H9 (cell line): ENCODE measurements around the gene ANGPTL4. TPM values are rescaled to one million over a fixed set of nuclear protein-coding genes. Genes with fewer than 3 reads are reported as not detected.

Source experiments
- DNase-seq: peaks from one replicate; pipeline ENCODE4 v3.0.0-alpha.2; 2017
- H2AFZ ChIP-seq: one replicate; pipeline ENCODE4 v1.6.1; 2013; ENCODE audit warnings: mild to moderate bottlenecking, low read length, control low read depth, moderate library complexity
- H2AK5ac ChIP-seq: 2 replicates; pipeline ENCODE4 v1.6.1; 2013; ENCODE audit warnings: low read length, control low read depth, mixed read lengths; ENCODE audit not compliant: insufficient read length
- H2BK120ac ChIP-seq: one replicate; pipeline ENCODE4 v1.6.1; 2013; ENCODE audit warnings: low read depth, mild to moderate bottlenecking, low read length, control low read depth, inconsistent platforms; ENCODE audit not compliant: poor library complexity, severe bottlenecking
- H2BK12ac ChIP-seq: 2 replicates; pipeline ENCODE4 v1.6.1; 2013; ENCODE audit warnings: low read length, control low read depth, mixed read lengths, low read depth; ENCODE audit not compliant: insufficient read length
- H2BK15ac ChIP-seq: 2 replicates; pipeline ENCODE4 v1.6.1; 2013; ENCODE audit warnings: low read depth, low read length, control low read depth
- H2BK20ac ChIP-seq: one replicate; pipeline ENCODE4 v1.6.1; 2013; ENCODE audit warnings: low read depth, mild to moderate bottlenecking, low read length, control low read depth, inconsistent platforms; ENCODE audit not compliant: poor library complexity, severe bottlenecking
- H2BK5ac ChIP-seq: 2 replicates; pipeline ENCODE4 v1.6.1; 2013; ENCODE audit warnings: low read length, control low read depth, mixed read lengths; ENCODE audit not compliant: insufficient read length
- H3K14ac ChIP-seq: 2 replicates; pipeline ENCODE4 v1.6.1; 2013; ENCODE audit warnings: low read length, control low read depth; ENCODE audit not compliant: insufficient read depth
- H3K18ac ChIP-seq: 2 replicates; pipeline ENCODE4 v1.6.1; 2013; ENCODE audit warnings: low read depth, mild to moderate bottlenecking, mixed read lengths, low read length, control low read depth; ENCODE audit not compliant: insufficient read length
- H3K23ac ChIP-seq: 2 replicates; pipeline ENCODE4 v1.6.1; 2013; ENCODE audit warnings: low read length, control low read depth, mixed read lengths, low read depth; ENCODE audit not compliant: insufficient read length
- H3K23me2 ChIP-seq: 2 replicates; pipeline ENCODE4 v1.6.1; 2013; ENCODE audit warnings: low read depth, mild to moderate bottlenecking, mixed read lengths, low read length, control low read depth; ENCODE audit not compliant: insufficient read length, poor library complexity, severe bottlenecking
- H3K27ac ChIP-seq: 2 replicates; pipeline ENCODE4 v1.5.1; 2013; ENCODE audit warnings: low read length, control low read depth, mixed read lengths, low read depth; ENCODE audit not compliant: insufficient read length
- H3K27me3 ChIP-seq: 2 replicates; pipeline ENCODE4 v1.6.1; 2013; ENCODE audit warnings: low read length, control low read depth, inconsistent platforms; ENCODE audit not compliant: insufficient read depth
- H3K4ac ChIP-seq: 2 replicates; pipeline ENCODE4 v1.6.1; 2013; ENCODE audit warnings: low read depth, mild to moderate bottlenecking, control low read depth, inconsistent platforms, low read length, moderate library complexity
- H3K4me1 ChIP-seq: 2 replicates; pipeline ENCODE4 v1.6.1; 2013; ENCODE audit warnings: low read length, control low read depth, inconsistent platforms; ENCODE audit not compliant: insufficient read depth
- H3K4me2 ChIP-seq: 2 replicates; pipeline ENCODE4 v1.6.1; 2013; ENCODE audit warnings: low read length, control low read depth, mixed read lengths; ENCODE audit not compliant: insufficient read length, insufficient read depth
- H3K56ac ChIP-seq: 2 replicates; pipeline ENCODE4 v1.6.1; 2013; ENCODE audit warnings: low read depth, mild to moderate bottlenecking, mixed read lengths, low read length, control low read depth; ENCODE audit not compliant: insufficient read length
- H3K79me1 ChIP-seq: 2 replicates; pipeline ENCODE4 v1.6.1; 2013; ENCODE audit warnings: low read depth, mild to moderate bottlenecking, moderate library complexity, low read length, control low read depth, inconsistent platforms; ENCODE audit not compliant: insufficient read depth, poor library complexity, severe bottlenecking
- H3K79me2 ChIP-seq: 2 replicates; pipeline ENCODE4 v1.6.1; 2013; ENCODE audit warnings: low read length, control low read depth, inconsistent platforms; ENCODE audit not compliant: insufficient read depth
- H3K9ac ChIP-seq: 2 replicates; pipeline ENCODE4 v1.6.1; 2013; ENCODE audit warnings: low read length, control low read depth, mixed read lengths; ENCODE audit not compliant: insufficient read length; ENCODE audit errors: extremely low read depth
- H3K9me3 ChIP-seq: one replicate; pipeline ENCODE4 v1.6.1; 2013; ENCODE audit warnings: low read depth, low read length, inconsistent platforms; ENCODE audit not compliant: control insufficient read depth
- H3T11ph ChIP-seq: one replicate; pipeline ENCODE4 v1.6.1; 2013; ENCODE audit warnings: mild to moderate bottlenecking, low read length, control low read depth, inconsistent platforms
- H4K20me1 ChIP-seq: one replicate; pipeline ENCODE4 v1.6.1; 2013; ENCODE audit not compliant: control insufficient read depth, insufficient read length, insufficient read depth
- H4K5ac ChIP-seq: 2 replicates; pipeline ENCODE4 v1.6.1; 2013; ENCODE audit warnings: low read depth, mild to moderate bottlenecking, mixed read lengths, low read length, control low read depth; ENCODE audit not compliant: insufficient read length
- H4K8ac ChIP-seq: replicated peaks from 2 replicates; pipeline ENCODE4 v1.6.1; 2013; ENCODE audit warnings: low read length, control low read depth, mixed read lengths, low read depth; ENCODE audit not compliant: insufficient read length
- H4K91ac ChIP-seq: 2 replicates; pipeline ENCODE4 v1.6.1; 2013; ENCODE audit warnings: low read depth, mild to moderate bottlenecking, moderate library complexity, mixed read lengths, low read length, control low read depth; ENCODE audit not compliant: insufficient read length
- H3K27ac Mint-ChIP-seq, 3 experiments: 2 replicates in 2 of 3; 3 replicates in 1 of 3; pipeline ENCODE4 v1.8.0; 2020 to 2021; ENCODE audit warnings: mixed read lengths in 3 of 3, mild to moderate bottlenecking in 1 of 3, moderate library complexity in 1 of 3
- H3K27me3 Mint-ChIP-seq: 2 replicates; pipeline ENCODE4 v1.8.0; 2021; ENCODE audit warnings: low read depth, mild to moderate bottlenecking, moderate library complexity, mixed read lengths
- H3K36me3 Mint-ChIP-seq, 3 experiments: 2 replicates in 2 of 3; 3 replicates in 1 of 3; pipeline ENCODE4 v1.8.0; 2020 to 2021; ENCODE audit warnings: low read depth in 3 of 3, mixed read lengths in 3 of 3; ENCODE audit not compliant: insufficient read depth in 1 of 3
- H3K4me1 Mint-ChIP-seq, 2 experiments: 2 replicates each; pipeline ENCODE4 v1.8.0; 2020; ENCODE audit warnings: mixed read lengths in 2 of 2
- H3K4me3 Mint-ChIP-seq, 2 experiments: 2 replicates in 1 of 2; 3 replicates in 1 of 2; pipeline ENCODE4 v1.8.0; 2020 to 2021; ENCODE audit warnings: mild to moderate bottlenecking in 2 of 2, mixed read lengths in 2 of 2, moderate library complexity in 1 of 2
- H3K9me3 Mint-ChIP-seq, 2 experiments: 2 replicates in 1 of 2; 3 replicates in 1 of 2; pipeline ENCODE4 v1.8.0; 2020; ENCODE audit warnings: mild to moderate bottlenecking in 2 of 2, mixed read lengths in 2 of 2, moderate library complexity in 1 of 2
- CTCF ChIP-seq: fragments of 200-600 bp; sonication (generic); conservative IDR thresholded peaks from 3 replicates; pipeline ENCODE4 v1.8.0; 2021; ENCODE audit warnings: antibody characterized with exemption, mild to moderate bottlenecking
- WGBS: extraction: QIAGEN DNeasy Blood & Tissue Kit; methylation state at CpG from one replicate; pipeline ENCODE4 v1.1.7; 2013; ENCODE audit warnings: missing lambda C conversion rate, low lambda C conversion rate, mixed read lengths; ENCODE audit not compliant: insufficient read length; ENCODE audit errors: extremely low coverage; 5-methylcytosine and 5-hydroxymethylcytosine counted together
- total RNA-seq: library from RNA; stranded (reverse); gene quantifications from 2 replicates; pipeline ENCODE4 v1.2.1, GENCODE V29; 2021

ANGPTL4 gene
- total RNA-seq, 1 experiment from 2014 or later: 1.9 TPM

GRCh38 chr19:8386990-8387389, 23.0 kb downstream of the ANGPTL4 start:
- Histone ChIP-seq H3K9me3 (no peaks in the 10 kb centered on the region), H3K4ac (no peak overlapping the region), H4K20me1 (no peaks in the 10 kb centered on the region), H3K56ac (no peak overlapping the region), H4K91ac (no peak overlapping the region), H3K23me2 (no peaks in the 10 kb centered on the region), H3K23ac (no peak overlapping the region), H3K79me2 (peaks cover 11% of the 10 kb centered on the region; the same call in 1 of the 2 replicates), H2BK12ac (no peak overlapping the region), H3K18ac (no peak overlapping the region), H3K79me1 (no peaks in the 10 kb centered on the region), H2AFZ (no peak overlapping the region), H3K27me3 (no peaks in the 10 kb centered on the region), H4K8ac (no peak overlapping the region), H2BK5ac (no peak overlapping the region), H3K4me2 (no peak overlapping the region), H3K9ac (no peak overlapping the region), H4K5ac (no peak overlapping the region), H2BK120ac (no peak overlapping the region), H3K14ac (no peak overlapping the region), H2BK15ac (no peak overlapping the region), H3K4me1 (no peaks in the 10 kb centered on the region), H3T11ph (no peak overlapping the region), H2BK20ac (no peak overlapping the region), H3K27ac (no peak overlapping the region), H2AK5ac (no peak overlapping the region)
- H3K27me3 Mint-ChIP-seq: no peaks in the 10 kb centered on the region
- WGBS: no CpG with 5 or more reads among the region's 4 CpGs
- H3K4me3 Mint-ChIP-seq: no peak overlapping the region
- H3K27ac Mint-ChIP-seq: no peak overlapping the region
- no peak for DNase-seq
- H3K36me3 Mint-ChIP-seq: peaks cover 15 to 17% (median 16%) of the 10 kb centered on the region in 3 experiments; a peak in 6 of 7 replicates
- H3K9me3 Mint-ChIP-seq: peaks cover 9 to 11% of the 10 kb centered on the region in 2 experiments; a peak in 4 of 5 replicates
- H3K4me1 Mint-ChIP-seq: peaks cover 3 to 12% of the 10 kb centered on the region in 2 experiments; a peak in 3 of 4 replicates
- TF ChIP-seq CTCF: no peak
